ENCODE measurements around the gene UNC45B. TPM values are rescaled to one million over a fixed set of nuclear protein-coding genes. Genes with fewer than 3 reads are reported as not detected.

Gene UNC45B
- total and polyA plus RNA-seq, 2 of the 8 experiments (the other 6 are each of a cell fraction or from before 2014, with no cell fraction given), result 0.06 to 0.15 TPM

DNA sequence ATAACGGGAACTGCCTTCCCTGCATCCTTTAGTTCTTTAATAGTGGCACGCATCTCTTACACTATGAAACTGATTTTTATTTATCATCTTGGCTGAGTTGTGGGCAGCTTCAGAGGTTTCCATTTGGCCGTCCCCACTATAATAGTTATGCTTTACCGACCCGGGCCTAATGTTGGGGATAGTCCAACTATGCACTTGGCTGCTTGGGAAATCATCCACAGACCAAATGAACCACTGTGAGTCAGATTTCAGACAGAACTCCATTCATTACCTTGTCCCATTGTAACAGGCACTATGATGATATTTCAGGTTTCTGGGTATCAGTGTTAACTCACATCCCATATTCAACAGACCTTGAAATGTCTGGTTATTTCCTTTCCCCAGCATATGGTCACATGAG, 89.2 kb downstream of the UNC45B start:
- Histone ChIP-seq H3K27ac (ENCODE audit: low read depth, low read length) (no peak overlapping the region), H4K8ac (ENCODE audit: extremely low read depth, insufficient read depth, low read length) (no peak overlapping the region)
- no peak for TF ChIP-seq GABPA (IDR thresholded peaks at IDR 0.05; ENCODE audit: borderline replicate concordance, insufficient read depth, low read length)
- no peak for TF ChIP-seq ZNF274 (IDR thresholded peaks at IDR 0.05; ENCODE audit: borderline replicate concordance, extremely low read depth, low read length)
- no peak for TF ChIP-seq RAD21 (IDR thresholded peaks at IDR 0.05 in 1 of 2, conservative IDR thresholded peaks at IDR 0.05 in 1 of 2; ENCODE audit: low read depth in 2 of 2, low read length in 2 of 2)
- no peak for TF ChIP-seq TBP (IDR thresholded peaks at IDR 0.05; ENCODE audit: low read depth, low read length)
- TF ChIP-seq, protein P1, sequence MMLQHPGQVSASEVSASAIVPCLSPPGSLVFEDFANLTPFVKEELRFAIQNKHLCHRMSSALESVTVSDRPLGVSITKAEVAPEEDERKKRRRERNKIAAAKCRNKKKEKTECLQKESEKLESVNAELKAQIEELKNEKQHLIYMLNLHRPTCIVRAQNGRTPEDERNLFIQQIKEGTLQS (IDR thresholded peaks at IDR 0.05; ENCODE audit: insufficient read depth, low read depth, low read length), result no peak
- TF ChIP-seq HDAC6 (IDR thresholded peaks at IDR 0.05; ENCODE audit: low read depth, low read length), result no peak
- TF ChIP-seq, protein P2, sequence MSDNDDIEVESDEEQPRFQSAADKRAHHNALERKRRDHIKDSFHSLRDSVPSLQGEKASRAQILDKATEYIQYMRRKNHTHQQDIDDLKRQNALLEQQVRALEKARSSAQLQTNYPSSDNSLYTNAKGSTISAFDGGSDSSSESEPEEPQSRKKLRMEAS (IDR thresholded peaks at IDR 0.05), result no peak
- TF ChIP-seq, protein P3, sequence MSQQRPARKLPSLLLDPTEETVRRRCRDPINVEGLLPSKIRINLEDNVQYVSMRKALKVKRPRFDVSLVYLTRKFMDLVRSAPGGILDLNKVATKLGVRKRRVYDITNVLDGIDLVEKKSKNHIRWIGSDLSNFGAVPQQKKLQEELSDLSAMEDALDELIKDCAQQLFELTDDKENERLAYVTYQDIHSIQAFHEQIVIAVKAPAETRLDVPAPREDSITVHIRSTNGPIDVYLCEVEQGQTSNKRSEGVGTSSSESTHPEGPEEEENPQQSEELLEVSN (IDR thresholded peaks at IDR 0.05), result no peak
- TF ChIP-seq SIX5 (IDR thresholded peaks at IDR 0.05; ENCODE audit: low read depth, low read length), result no peak
- TF ChIP-seq CHD2 (IDR thresholded peaks at IDR 0.05; ENCODE audit: low read length), result no peak
- TF ChIP-seq JUND (IDR thresholded peaks at IDR 0.05; ENCODE audit: low read length), result no peak
- TF ChIP-seq SP4 (IDR thresholded peaks at IDR 0.05; ENCODE audit: low read length), result no peak
- TF ChIP-seq NRF1 (IDR thresholded peaks at IDR 0.05; ENCODE audit: low read depth, low read length), result no peak
- no peak for TF ChIP-seq CEBPB (IDR thresholded peaks at IDR 0.05; ENCODE audit: low read depth, low read length)

More for the DNA sequence above, 89.2 kb downstream of the UNC45B start:
- POLR2A ChIA-PET (ENCODE audit: partially characterized antibody), result no interaction called here
- no peaks in the 10 kb centered on the region for H3K79me1 ChIP-seq (ENCODE audit: low read depth, low read length)
- H3K4me1 ChIP-seq (replicated peaks in 1 of 4; ENCODE audit: control insufficient read depth in 3 of 4, insufficient read depth in 4 of 4, low read length in 3 of 4), result peaks cover 0 to 4% (median 3%) of the 10 kb centered on the region in 4 experiments; a peak in 2 of 7 replicates
- no peaks in the 10 kb centered on the region for H3K36me3 ChIP-seq (ENCODE audit: control insufficient read depth in 2 of 4, insufficient read depth in 4 of 4, low read length in 3 of 4)
- H3K4me3 ChIP-seq (ENCODE audit: extremely low read depth in 1 of 4, insufficient read depth in 2 of 4, low read depth in 3 of 4, low read length in 4 of 4), result no peak overlapping the region
- H3K27me3 ChIP-seq (replicated peaks in 1 of 4; ENCODE audit: control insufficient read depth in 3 of 4, extremely low read depth in 1 of 4, insufficient read depth in 3 of 4, low read length in 3 of 4), result peaks cover 0 to 4% (median 0%) of the 10 kb centered on the region in 4 experiments; a peak in 1 of 7 replicates
- no peak overlapping the region for H2BK120ac ChIP-seq (replicated peaks; ENCODE audit: low read depth, low read length)
- H3K23me2 ChIP-seq (ENCODE audit: low read depth, low read length), result no peaks in the 10 kb centered on the region
- H3K23ac ChIP-seq (ENCODE audit: insufficient read length), result no peak overlapping the region
- no peaks in the 10 kb centered on the region for H4K20me1 ChIP-seq (replicated peaks in 1 of 2; ENCODE audit: control insufficient read depth in 1 of 2, insufficient read depth in 2 of 2, low read length in 2 of 2)
- H3K4me2 ChIP-seq (ENCODE audit: insufficient read depth in 1 of 2, low read depth in 2 of 2, low read length in 2 of 2), result no peak overlapping the region
- no peak overlapping the region for H2BK5ac ChIP-seq (ENCODE audit: low read depth, low read length)
- no peak overlapping the region for H2BK15ac ChIP-seq (ENCODE audit: low read length)
- no peak overlapping the region for H2AFZ ChIP-seq (ENCODE audit: low read length)
- no peak overlapping the region for H2AK5ac ChIP-seq (ENCODE audit: low read depth, low read length)
- no peak overlapping the region for H3K56ac ChIP-seq (replicated peaks; ENCODE audit: insufficient read length, low read depth, low read length)
- no peak overlapping the region for H2BK20ac ChIP-seq (ENCODE audit: low read length)
- WGBS, 2 experiments (ENCODE audit: extremely low coverage in 1 of 2, insufficient coverage in 1 of 2, insufficient read length in 1 of 2, insufficient replicate concordance in 2 of 2, low coverage in 1 of 2, low lambda C conversion rate in 2 of 2, missing lambda C conversion rate in 1 of 2), result 70% methylated on average over 5 of the region's 5 CpGs; no CpG with 5 or more reads in 1 of the 2 experiments
- no peaks in the 10 kb centered on the region for H3K79me2 ChIP-seq (ENCODE audit: control insufficient read depth in 1 of 2, insufficient read depth in 2 of 2, low read length in 2 of 2)
- DNase-seq (ENCODE audit: low read depth in 1 of 2, low spot score in 2 of 2), result no peak
- H4K5ac ChIP-seq (ENCODE audit: insufficient read length, low read depth, low read length), result no peak overlapping the region
- H4K91ac ChIP-seq (replicated peaks; ENCODE audit: insufficient read length, low read length), result no peak overlapping the region
- CTCF ChIA-PET (ENCODE audit: partially characterized antibody), result interaction anchor here (0.5 to 1.2 kb wide), 2 partner anchors 76 to 567 kb away, joined by 3 to 4 read pairs; no protein-coding TSS in a partner anchor
- H3K9ac ChIP-seq (replicated peaks in 1 of 4; ENCODE audit: extremely low read depth in 1 of 4, low read depth in 3 of 4, low read length in 3 of 4), result no peak overlapping the region
- no peak overlapping the region for H3K14ac ChIP-seq (ENCODE audit: insufficient read length)
- H2BK12ac ChIP-seq (ENCODE audit: low read depth, low read length), result no peak overlapping the region
- H3K4ac ChIP-seq (replicated peaks; ENCODE audit: insufficient read length, low read depth, low read length), result no peak overlapping the region
- no peaks in the 10 kb centered on the region for H3K9me3 ChIP-seq (ENCODE audit: insufficient read depth in 2 of 2, low read depth in 1 of 2, low read length in 1 of 2)
- no peak overlapping the region for H3K18ac ChIP-seq (ENCODE audit: extremely low read depth, low read length)
- no peak for FAIRE-seq
